ENCODE results near the gene FAH. TPM values are rescaled to one million over a fixed set of nuclear protein-coding genes. Genes with fewer than 3 reads are reported as not detected.

Gene FAH
- total RNA-seq, 1 donor from 2014 or later, result 16.2 TPM

- Mint-ChIP-seq H3K27ac (ENCODE audit: unreplicated experiment) (no peak overlapping the region), H3K27me3 (ENCODE audit: low read depth) (peaks cover 10% of the 10 kb centered on the region), H3K4me3 (ENCODE audit: unreplicated experiment) (no peak overlapping the region), H3K36me3 (ENCODE audit: low read depth) (peaks cover 2% of the 10 kb centered on the region), H3K4me1 (ENCODE audit: low read depth) (no peaks in the 10 kb centered on the region), H3K9me3 (ENCODE audit: low read depth) (peaks cover 13% of the 10 kb centered on the region)
- no peak for DNase-seq (ENCODE audit: low spot score)
- TF ChIP-seq CTCF (IDR thresholded peaks at IDR 0.05), result no peak
Observed at GRCh38 chr15:80216141-80216540, 63.3 kb downstream of the FAH start.

DNA sequence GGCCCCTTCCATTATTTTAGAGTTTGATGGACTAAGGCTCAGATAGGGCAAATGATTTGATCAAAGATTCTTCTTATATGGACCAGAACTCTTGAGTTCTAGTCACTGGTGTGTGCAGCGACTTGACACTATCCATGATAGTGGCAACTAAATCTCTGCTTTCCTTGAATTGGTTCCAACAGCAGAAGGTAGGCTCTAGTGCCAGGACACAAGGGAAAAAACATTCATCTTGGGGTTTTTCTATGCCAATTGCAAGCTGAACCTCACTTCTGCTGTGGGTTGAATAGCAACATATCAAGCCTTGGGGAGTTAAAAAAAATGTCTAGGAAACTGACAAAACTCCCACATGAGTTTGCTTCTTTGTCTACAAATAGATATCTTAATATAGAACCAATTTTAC is 64.1 kb downstream of the FAH start:
- Mint-ChIP-seq H3K27ac (ENCODE audit: unreplicated experiment) (no peak overlapping the region), H3K27me3 (ENCODE audit: low read depth) (peaks cover 12% of the 10 kb centered on the region), H3K4me3 (ENCODE audit: unreplicated experiment) (no peak overlapping the region), H3K9me3 (ENCODE audit: low read depth) (peaks cover 13% of the 10 kb centered on the region), H3K36me3 (ENCODE audit: low read depth) (peaks cover 2% of the 10 kb centered on the region), H3K4me1 (ENCODE audit: low read depth) (no peaks in the 10 kb centered on the region)
- no peak for TF ChIP-seq CTCF (IDR thresholded peaks at IDR 0.05)
- no peak for DNase-seq (ENCODE audit: low spot score)

DNA sequence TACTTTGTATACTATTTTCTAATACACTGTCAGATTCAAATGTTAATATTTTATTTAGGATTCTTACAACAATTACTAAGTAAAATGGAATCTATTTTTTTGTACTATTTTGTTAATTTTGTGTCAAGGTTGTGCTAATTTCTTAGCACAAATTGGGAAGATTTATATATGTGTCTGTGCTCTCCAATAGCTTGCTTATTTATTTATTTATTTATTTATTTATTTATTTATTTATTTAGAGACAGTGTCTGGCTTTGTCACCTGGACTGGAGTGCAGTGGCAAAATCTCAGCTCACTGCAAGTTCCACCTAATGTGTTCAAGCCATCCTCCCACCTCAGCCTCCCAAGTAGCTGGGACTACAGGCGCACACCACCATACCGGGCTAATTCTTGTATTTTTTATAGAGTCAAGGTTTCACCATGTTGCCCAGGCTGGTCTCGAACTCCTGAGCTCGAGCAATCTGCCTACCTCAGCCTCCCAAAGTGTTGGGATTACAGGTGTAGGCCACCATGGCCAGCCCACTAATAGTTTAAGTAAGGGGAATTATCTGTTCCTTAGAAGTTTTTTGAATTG is 64.6 kb downstream of the FAH start:
- H3K9me3 Mint-ChIP-seq (ENCODE audit: low read depth), result peaks cover 12% of the 10 kb centered on the region
- no peak overlapping the region for H3K4me3 Mint-ChIP-seq (ENCODE audit: unreplicated experiment)
- H3K4me1 Mint-ChIP-seq (ENCODE audit: low read depth), result no peaks in the 10 kb centered on the region
- no peak for TF ChIP-seq CTCF (IDR thresholded peaks at IDR 0.05)
- H3K36me3 Mint-ChIP-seq (ENCODE audit: low read depth), result peaks cover 2% of the 10 kb centered on the region
- no peak for DNase-seq (ENCODE audit: low spot score)
- H3K27ac Mint-ChIP-seq (ENCODE audit: unreplicated experiment), result no peak overlapping the region
- peaks cover 12% of the 10 kb centered on the region for H3K27me3 Mint-ChIP-seq (ENCODE audit: low read depth)

DNA sequence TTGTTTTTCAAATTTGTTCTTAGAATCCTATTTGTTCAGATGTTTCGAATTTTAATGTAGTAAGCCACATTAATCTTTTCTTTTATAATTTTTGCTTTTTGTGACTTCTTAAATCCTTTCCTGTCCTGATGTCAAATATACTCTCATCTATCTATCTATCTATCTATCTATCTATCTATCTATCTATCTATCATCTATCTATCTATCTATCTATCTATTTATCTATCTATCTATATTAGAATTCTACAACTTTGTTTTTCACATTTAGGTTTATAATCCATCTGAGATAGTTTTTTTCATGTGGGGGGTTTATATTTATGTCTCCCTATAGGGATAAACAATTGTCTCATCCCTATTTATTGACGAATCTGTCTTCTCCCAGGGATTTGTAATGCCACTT is 67.2 kb downstream of the FAH start:
- Mint-ChIP-seq H3K27me3 (ENCODE audit: low read depth) (peaks cover 6% of the 10 kb centered on the region), H3K9me3 (ENCODE audit: low read depth) (peaks cover 5% of the 10 kb centered on the region), H3K4me3 (ENCODE audit: unreplicated experiment) (no peak overlapping the region), H3K4me1 (ENCODE audit: low read depth) (no peaks in the 10 kb centered on the region), H3K36me3 (ENCODE audit: low read depth) (no peaks in the 10 kb centered on the region), H3K27ac (ENCODE audit: unreplicated experiment) (no peak overlapping the region)
- DNase-seq (ENCODE audit: low spot score), result no peak
- no peak for TF ChIP-seq CTCF (IDR thresholded peaks at IDR 0.05)

DNA sequence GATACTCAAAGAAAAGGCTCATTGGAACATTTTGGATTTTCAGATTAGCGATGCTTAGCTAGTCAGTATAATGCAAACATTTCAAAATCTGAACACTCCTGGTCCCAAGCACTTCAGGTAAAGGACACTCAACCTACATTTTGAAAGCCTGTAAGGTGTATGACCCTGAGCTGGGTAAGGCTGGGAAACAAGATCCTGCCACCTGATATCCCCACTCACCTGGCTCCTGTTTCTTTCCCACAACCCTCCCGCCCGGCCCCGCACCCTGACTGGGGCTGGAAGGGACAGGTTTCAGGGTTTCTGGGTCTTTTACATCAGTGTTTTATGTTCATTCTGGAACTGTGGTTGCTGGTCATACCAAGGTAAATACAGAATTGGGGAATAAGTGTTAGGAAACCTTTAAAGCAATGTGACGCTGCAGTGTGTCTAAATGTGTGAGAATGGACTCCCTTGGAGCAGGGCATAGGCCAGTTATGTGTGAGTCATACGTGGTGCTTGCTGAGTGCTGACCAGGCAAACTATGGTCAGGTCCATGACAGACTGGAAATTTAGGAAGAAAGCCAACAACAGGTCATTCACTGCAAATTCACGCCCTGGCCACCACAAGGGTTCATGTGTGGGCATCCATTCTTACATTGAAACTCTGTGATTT is 76.3 kb downstream of the FAH start:
- no peak for TF ChIP-seq CTCF (IDR thresholded peaks at IDR 0.05)
- Mint-ChIP-seq H3K9me3 (ENCODE audit: low read depth) (peaks cover 11% of the 10 kb centered on the region), H3K4me1 (ENCODE audit: low read depth) (peaks cover 3% of the 10 kb centered on the region), H3K4me3 (ENCODE audit: unreplicated experiment) (no peak overlapping the region), H3K36me3 (ENCODE audit: low read depth) (peaks cover 6% of the 10 kb centered on the region), H3K27me3 (ENCODE audit: low read depth) (peaks cover 58% of the 10 kb centered on the region), H3K27ac (ENCODE audit: unreplicated experiment) (no peak overlapping the region)
- no peak for DNase-seq (ENCODE audit: low spot score)
